ENCODE measurements around the gene MROH2A. TPM values are rescaled to one million over a fixed set of nuclear protein-coding genes. Genes with fewer than 3 reads are reported as not detected.

MROH2A gene
- polyA plus RNA-seq, 3 donors: not detected

- no peak overlapping the region for H2AFZ ChIP-seq (ENCODE audit: insufficient read depth, low read depth, low read length, poor library complexity, severe bottlenecking)
- intact Hi-C loops (cut with micrococcal nuclease): no loop called here
- H3K36me3 ChIP-seq (replicated peaks in 1 of 2; ENCODE audit: control insufficient read depth in 1 of 2, insufficient read depth in 2 of 2, low read length in 2 of 2): no peaks in the 10 kb centered on the region
- WGBS (ENCODE audit: insufficient coverage): 98% methylated on average over 11 of the region's 11 CpGs
- H3K9ac ChIP-seq (ENCODE audit: insufficient read depth, low read length, poor library complexity, severe bottlenecking): no peak overlapping the region
- Mint-ChIP-seq H3K4me3 (no peak overlapping the region), H3K9me3 (peaks cover 6 to 29% (median 20%) of the 10 kb centered on the region in 7 donors), H3K27me3 (ENCODE audit: low read depth in 3 of 3) (peaks cover 11 to 19% (median 16%) of the 10 kb centered on the region in 3 donors), H3K36me3 (no peaks in the 10 kb centered on the region), H3K27ac (no peak overlapping the region), H3K4me1 (peaks cover 11% of the 10 kb centered on the region)
- peaks cover 3 to 6% of the 10 kb centered on the region in 2 donors for H3K27me3 ChIP-seq (ENCODE audit: control insufficient read depth in 2 of 2, insufficient read depth in 2 of 2, low read length in 2 of 2)
- H3K4me2 ChIP-seq (replicated peaks; ENCODE audit: extremely low read depth, low read length, poor library complexity, severe bottlenecking): no peak overlapping the region
- peaks cover 4 to 13% of the 10 kb centered on the region in 2 donors for H3K4me1 ChIP-seq (ENCODE audit: control insufficient read depth in 1 of 2, insufficient read depth in 2 of 2, low read length in 2 of 2)
- no peaks in the 10 kb centered on the region for H4K20me1 ChIP-seq (ENCODE audit: insufficient read depth, low read length)
- no peak for TF ChIP-seq CTCF (IDR thresholded peaks at IDR 0.05)
- no peak overlapping the region for H3K27ac ChIP-seq (ENCODE audit: low read depth in 1 of 2, low read length in 2 of 2)
- H3K79me2 ChIP-seq (ENCODE audit: insufficient read depth, low read length): no peaks in the 10 kb centered on the region
- peaks cover 5 to 6% of the 10 kb centered on the region in 2 donors for H3K9me3 ChIP-seq (replicated peaks in 1 of 2; ENCODE audit: control insufficient read depth in 1 of 2, insufficient read depth in 1 of 2, low read length in 2 of 2)
- no peak for DNase-seq
- no peak overlapping the region for H3K4me3 ChIP-seq (replicated peaks in 1 of 3; ENCODE audit: low read depth in 2 of 3, low read length in 3 of 3)
Observed at GRCh38 chr2:233866479-233866878, 88.3 kb downstream of the MROH2A start.

- Histone ChIP-seq H3K9ac (ENCODE audit: insufficient read depth, low read length, poor library complexity, severe bottlenecking) (peak within 1 kb of the TSS; percentile 63), H4K20me1 (ENCODE audit: insufficient read depth, low read length) (no peaks in the 10 kb centered on the region), H3K9me3 (replicated peaks in 1 of 2; ENCODE audit: control insufficient read depth in 1 of 2, insufficient read depth in 1 of 2, low read length in 2 of 2) (peaks cover 5 to 6% of the 10 kb centered on the region in 2 donors), H3K79me2 (ENCODE audit: insufficient read depth, low read length) (no peaks in the 10 kb centered on the region), H3K4me1 (ENCODE audit: control insufficient read depth in 1 of 2, insufficient read depth in 2 of 2, low read length in 2 of 2) (peaks cover 4 to 13% of the 10 kb centered on the region in 2 donors), H3K36me3 (replicated peaks in 1 of 2; ENCODE audit: control insufficient read depth in 1 of 2, insufficient read depth in 2 of 2, low read length in 2 of 2) (no peaks in the 10 kb centered on the region), H2AFZ (ENCODE audit: insufficient read depth, low read depth, low read length, poor library complexity, severe bottlenecking) (peak within 1 kb of the TSS; percentile 85), H3K27ac (ENCODE audit: low read depth in 1 of 2, low read length in 2 of 2) (no peak within 1 kb of the TSS), H3K4me3 (replicated peaks in 1 of 3; ENCODE audit: low read depth in 2 of 3, low read length in 3 of 3) (peak within 1 kb of the TSS; percentile 40 to 78 (median 43)), H3K4me2 (replicated peaks; ENCODE audit: extremely low read depth, low read length, poor library complexity, severe bottlenecking) (peak within 1 kb of the TSS; percentile 70), H3K27me3 (ENCODE audit: control insufficient read depth in 2 of 2, insufficient read depth in 2 of 2, low read length in 2 of 2) (peaks cover 3 to 6% of the 10 kb centered on the region in 2 donors)
- no peaks in the 10 kb centered on the region for H3K36me3 Mint-ChIP-seq
- H3K27me3 Mint-ChIP-seq (ENCODE audit: low read depth in 3 of 3): peaks cover 11 to 19% (median 13%) of the 10 kb centered on the region in 3 donors
- H3K4me1 Mint-ChIP-seq: peaks cover 17% of the 10 kb centered on the region
- peaks cover 6 to 27% (median 19%) of the 10 kb centered on the region in 7 donors for H3K9me3 Mint-ChIP-seq
- 22% methylated on average over 34 of the region's 50 CpGs for WGBS (ENCODE audit: insufficient coverage)
- H3K4me3 Mint-ChIP-seq: peak within 1 kb of the TSS; percentile 83 to 94
- intact Hi-C loops (cut with micrococcal nuclease): no loop called here
- DNase-seq: peak; percentile 22 to 44 (median 41)
- peak within 1 kb of the TSS in 3 of 7 donors; percentile 54 to 79 (median 79) for H3K27ac Mint-ChIP-seq
- no peak for TF ChIP-seq CTCF (IDR thresholded peaks at IDR 0.05)
Observed at GRCh38 chr2:233867993-233868532, 89.9 kb downstream of the MROH2A start, which contains the start of gene MSL3B. MSL3B (minus strand) TSS chr2:233868386.
